CD4-positive, alpha-beta T cell treated with Interleukin-6 for 4 hours (primary cell): ENCODE measurements around the gene VPS4A.
A peak's percentile ranks its signal among the peaks of the same experiment; 100 is the strongest.
"Not testable (repeated sequence)": the region's sequence is repeated elsewhere in the genome, so short reads cannot be mapped to it uniquely, and the experiment has no call there.

Experiments used
- DNase-seq: peaks from one replicate; pipeline ENCODE4 v3.0.0-alpha.2; 2020; ENCODE audit warnings: mixed read lengths

VPS4A gene

DNA sequence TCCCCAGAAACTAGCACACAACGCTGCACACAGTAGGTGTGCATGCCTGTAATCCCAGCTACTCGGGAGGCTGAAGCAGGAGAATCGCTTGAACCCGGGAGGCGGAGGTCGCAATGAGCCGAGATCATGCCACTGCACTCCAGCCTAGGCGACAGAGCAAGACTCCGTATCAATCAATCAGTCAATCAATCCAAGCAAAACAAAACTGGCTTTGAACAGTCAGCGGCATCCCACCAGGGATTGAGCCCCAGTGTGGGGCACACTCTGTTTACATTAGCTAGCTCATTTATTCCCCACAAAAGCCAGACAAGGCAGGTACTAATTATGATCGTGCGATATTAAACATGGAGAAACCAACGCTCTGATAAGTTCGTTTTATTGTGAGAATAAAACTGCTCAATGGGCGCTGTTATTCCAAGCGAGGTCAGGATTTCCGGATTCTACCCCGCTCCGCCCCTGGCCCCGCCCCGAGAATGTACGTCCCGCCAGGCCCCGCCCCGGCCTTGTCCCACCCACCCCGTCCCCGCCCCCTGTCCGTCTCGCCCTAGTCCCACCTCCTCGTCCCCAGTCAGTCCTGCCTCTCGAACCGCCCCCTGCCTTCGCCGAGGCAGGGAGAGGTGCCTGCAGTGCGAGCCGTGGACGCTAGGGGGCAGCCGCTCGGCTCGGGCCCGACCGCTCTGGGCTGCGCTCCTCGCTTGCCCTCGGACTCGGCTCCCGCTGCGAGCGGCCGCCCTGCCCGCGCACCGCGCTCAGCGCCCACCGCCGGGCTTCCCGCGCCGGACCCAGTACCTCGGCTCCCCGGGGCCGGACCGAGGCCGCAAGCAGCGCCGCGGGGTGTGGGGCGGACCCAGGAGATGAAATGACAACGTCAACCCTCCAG, at the start of gene VPS4A:
TSS of gene VPS4A (plus strand) at position 698 of the 880 bp plus-strand sequence. CDS start at position 860, 162 bp downstream.
- DNase-seq, result peak; percentile 98

DNA sequence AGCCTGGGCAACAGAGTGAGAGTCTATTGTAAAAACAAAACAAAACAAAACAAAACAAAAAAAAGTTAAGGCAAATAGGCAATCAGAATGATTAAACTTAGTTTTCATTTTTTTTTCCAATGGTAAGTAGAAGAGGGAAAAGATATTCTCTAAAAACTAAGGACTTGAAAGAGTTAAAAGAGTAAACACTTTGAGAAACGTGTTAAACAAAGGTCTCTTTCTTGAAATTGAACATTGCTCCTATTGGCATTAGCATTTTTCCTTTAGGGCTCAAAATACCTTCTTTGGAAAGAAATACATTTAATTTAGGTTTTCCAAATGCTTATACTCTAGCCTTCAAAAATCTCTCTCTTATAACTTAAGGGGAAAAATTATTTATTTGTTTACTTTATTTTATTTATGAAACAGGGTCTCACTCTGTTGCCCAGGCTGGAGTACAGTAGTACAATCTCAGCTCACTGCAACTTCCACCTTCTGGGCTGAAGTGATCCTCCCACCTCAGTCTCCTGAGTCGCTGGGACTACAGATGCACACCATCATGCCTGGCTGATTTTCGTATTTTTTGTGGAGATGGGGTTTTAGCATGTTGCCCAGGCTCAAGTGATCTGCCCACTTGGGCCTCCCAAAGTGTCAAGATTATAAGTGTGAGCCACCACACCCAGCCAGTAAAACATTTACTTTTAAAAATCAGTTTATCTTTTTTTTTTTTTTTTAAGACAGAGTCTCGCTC, 44.7 kb upstream of the VPS4A start:
- no peak for DNase-seq

DNA sequence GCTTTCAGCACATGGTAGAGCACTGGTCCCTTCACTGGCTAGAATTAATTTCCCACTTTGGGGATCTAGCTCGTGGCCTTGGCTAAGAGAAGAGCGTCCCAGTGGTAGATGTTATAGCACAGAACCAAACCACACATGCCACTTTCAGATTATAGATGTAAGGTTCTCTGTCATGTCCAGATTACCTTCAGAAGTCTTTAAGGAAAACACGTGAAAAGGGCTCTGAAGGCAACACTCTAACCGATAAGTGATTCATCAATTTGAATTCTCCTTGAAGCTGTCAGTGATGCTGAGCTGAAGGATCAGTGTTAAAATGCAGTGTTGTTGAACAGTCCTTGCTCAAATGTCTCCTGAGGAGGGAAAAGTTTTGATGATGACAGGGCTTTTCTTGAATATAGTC, 43.5 kb upstream of the VPS4A start:
- DNase-seq, result no peak

DNA sequence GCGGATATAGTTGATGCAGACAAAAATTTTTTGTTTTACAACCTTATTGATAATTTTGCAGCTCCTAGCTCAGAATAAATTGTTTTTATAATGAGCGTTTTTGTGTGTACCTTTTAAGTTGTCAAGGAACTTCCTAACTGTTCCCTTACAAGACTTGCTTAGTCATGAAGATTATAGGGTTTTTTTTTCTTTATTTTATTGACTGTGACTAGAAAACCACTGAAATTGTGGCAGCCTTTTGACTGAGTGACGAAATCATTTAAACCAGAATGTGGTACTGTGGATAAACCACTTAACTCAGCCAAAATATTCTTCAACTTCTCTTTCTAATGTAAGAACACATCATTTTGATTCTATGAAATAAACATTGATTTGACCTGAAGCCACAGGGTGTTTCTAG, 40.8 kb upstream of the VPS4A start:
- DNase-seq, result no peak

DNA sequence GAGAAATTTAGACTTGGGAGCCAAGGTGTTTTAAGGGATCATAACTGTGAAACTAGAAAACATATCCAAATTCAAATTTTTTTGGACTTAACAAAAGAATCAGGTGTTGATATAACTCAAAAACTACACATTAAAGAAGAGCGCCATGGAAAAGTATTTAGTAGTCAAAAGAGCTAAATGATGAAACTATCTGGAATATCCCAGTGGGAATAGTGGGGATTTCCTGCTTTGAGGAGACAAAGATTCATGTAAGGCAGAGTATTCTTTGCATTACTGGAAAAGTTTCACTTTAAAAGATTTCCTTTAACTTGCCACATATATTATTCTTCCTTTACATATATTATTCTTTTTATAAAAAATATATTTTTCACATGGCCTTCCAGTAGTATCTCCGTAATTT, 40.3 kb upstream of the VPS4A start:
- DNase-seq, result no peak

DNA sequence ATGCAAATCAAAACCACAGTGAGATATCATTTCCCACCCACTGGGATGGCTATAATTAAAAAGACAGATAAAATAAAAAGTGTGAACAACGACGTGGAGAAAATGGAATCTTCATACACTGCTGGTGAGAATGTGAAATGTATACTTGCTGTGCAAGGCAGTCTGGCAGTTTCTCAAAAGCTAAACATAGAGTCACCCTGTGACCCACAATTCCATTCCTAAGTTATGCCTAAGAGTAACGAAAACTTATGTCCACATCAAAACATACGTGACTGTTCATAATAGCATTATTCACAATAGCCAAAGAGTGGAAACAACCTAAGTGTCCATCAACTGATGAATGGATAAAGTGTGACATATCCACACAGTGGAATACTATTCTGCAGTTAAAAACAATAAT, 38.1 kb upstream of the VPS4A start:
- no peak for DNase-seq

DNA sequence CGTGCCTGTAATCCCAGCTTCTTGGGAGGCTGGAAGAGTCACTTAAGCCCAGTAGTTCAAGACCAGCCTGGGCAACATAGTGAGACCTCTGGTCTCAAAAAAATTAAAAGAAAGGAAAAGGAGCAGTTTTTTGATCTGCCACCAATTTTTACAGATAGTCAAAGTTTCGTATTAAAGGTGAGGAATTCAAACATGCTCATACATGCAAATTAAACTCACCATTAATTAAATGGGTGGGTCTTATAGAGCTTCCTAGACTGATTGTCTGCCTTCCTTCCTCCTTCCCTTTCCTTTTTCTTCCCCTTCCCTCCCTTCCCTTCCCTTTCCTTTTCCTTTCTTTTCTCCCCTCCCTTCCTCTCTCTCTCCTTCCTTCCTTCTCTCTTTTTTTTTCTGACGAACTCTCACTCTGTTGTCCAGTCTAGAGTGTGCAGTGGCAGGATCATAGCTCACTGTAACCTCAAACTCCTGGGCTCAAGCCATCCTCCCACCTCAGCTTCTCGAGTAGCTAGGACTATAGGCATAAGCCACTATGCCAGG, 36.4 kb upstream of the VPS4A start:
- DNase-seq, result no peak

DNA sequence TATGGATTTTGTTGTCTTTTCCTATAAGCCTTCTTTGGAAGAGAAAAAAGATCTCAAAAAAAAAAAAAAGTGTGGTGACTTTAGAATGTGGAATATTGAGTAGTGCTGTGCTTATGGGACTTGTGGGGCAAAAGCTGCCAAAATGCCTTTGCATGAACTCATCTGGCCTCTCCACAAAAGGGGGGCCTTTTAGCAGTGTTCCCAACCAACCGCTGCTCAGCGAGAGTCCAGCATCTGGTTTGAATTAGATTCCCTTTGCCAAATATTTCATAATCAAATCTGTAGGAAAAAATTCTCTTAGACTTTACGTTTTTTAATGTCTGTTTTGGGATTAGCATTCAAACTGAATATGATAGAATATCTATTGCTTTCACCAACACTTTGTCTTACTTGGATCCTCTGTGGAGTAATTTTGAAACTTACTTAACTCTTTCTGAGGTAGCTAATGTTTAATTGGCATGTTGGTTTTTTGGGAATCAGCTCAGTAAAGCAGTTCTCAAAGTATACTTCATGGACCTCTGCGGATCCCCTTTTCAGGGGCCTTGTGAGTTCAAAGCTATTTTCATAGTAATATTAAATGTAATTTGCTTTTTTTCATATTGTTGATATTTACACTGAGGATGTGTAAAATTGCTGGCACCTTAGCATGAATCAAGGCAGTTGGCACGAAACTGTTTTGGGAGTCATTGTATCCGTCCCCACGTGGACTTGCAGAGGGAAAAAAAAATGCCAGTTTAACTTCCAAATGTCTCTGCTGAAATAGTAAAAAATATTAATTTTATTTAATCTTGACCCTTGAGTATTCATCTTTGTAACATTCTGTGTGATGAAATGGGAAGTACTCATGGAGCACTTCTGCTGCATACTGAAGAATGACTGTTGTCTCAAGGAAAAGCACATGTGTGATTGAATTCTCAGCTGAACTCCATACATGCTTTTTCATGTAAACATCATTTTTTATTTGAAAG, 34.7 kb upstream of the VPS4A start:
- no peak for DNase-seq

DNA sequence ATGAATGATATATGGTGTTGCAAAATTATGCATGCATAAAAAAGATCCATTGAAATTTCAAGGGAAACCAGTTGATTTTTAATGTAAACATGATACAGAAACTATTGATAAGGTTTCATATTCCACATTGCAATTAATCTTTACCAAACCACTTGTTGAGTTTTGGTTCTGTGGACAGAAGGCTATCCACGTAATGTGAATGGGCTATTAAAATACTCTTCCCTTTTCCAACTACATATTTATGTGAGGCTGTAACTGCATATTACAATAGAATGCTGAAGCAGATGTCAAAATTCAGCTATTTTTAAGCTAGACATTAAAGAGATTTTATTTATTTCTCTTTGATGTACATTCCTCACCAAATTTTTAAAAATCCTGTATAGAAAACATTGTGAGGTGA, 33.7 kb upstream of the VPS4A start:
- no peak for DNase-seq

DNA sequence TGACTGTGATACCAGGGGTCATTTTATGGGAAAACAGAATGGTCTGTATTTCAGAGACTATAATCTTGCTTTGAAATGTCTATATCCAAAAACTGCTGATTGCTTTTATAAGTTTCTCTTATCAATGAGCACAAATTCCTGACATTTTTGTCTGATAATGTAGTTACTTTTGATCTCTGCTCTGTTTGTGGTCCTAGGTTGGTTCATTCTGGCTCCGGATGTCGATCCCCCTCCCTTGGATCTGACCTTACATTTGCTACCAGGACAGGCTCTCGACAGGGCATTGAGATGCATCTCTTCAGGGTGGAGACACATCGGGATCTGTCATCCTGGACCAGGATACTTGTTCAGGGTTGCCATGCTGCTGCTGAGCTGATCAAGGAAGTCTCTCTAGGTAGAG, 27.3 kb upstream of the VPS4A start:
- DNase-seq, result no peak

DNA sequence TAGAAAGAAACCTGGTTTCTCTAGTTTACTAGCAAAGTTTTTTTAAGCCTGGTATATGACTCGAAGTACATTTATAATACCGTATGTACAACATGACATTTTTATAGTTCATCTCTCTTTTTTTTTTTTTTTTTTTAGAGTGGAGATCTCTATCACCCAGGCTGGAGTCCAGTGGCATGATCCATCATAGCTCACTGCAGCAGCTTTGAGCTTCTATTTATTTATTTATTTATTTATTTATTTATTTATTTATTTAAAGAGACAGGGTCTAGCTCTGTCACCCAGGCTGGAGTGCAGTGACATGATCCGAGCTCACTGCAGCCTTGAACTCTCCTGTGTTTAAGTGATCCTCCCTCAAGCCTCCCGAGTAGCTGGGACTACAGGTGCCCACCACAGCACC, 25.9 kb upstream of the VPS4A start:
- no peak for DNase-seq

DNA sequence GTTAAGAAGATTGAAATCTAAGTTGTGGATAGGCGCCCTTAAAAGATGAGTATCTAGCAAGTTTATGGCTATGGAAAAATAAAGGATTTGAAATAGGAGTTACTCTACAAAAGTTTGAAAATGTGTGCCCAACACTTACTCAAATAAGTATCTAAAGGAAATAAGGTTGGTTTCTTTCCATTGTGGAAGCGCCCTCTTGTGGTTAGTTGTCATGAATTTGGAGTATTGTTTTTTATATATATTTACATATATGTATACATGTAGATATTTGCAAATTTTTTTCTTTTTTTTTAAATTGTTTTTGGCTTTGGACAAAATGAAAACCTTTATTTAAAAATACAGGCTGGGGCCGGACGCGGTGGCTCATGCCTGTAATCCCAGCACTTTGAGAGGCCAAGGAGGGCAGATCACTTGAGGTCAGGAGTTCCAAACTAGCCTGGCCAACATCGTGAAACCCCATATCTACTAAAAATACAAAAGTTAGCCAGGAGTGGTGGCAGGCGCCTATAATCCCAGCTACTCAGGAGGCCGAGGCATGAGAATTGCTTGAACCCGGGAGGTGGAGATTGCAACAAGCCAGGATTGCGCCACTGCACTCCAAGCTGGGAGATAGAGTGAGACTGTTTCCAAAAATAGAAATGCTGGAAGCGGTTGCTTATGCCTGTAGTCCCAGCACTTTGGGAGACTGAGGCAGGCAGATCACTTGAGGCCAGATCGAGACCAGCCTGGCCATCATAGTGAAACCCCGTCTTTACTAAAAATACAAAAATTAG, 24.0 kb upstream of the VPS4A start:
- DNase-seq, result peak; percentile 53

DNA sequence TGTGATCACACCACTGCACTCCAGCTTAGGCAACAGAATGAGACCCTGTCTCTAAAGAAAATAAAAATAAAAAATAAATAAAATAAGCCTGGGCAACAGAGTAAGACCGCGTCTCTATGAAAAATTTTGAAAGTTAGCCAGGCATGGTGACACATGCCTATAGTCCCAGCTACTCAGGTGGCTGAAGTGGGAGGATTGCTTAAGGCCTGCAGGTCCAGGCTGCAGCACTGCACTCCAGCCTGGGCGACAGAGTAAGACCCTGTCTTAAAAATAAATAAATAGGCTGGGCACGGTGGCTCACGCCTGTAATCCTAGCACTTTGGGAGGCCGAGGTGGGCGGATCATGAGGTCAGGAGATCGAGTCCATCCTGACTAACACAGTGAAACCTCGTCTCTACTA, 19.5 kb upstream of the VPS4A start:
- not testable (repeated sequence) for DNase-seq

DNA sequence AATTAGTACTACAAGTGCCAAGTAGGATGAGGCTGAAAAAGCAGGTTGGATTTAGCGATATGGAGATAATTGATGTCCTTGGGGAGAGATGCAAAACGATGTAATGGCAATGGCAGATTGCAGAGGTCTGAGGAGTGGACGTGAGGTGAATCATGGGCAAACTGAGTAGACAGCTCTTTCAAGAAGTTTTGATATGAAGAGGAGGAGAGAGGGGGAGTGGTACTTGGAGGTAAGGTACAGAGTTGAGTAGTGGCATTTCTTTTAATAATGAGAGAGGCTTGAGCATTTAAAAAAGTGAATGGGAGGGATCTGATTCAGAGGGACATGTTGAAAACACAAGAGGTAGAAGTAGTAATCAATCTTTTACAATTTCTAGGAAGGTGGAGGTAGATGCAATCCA, 17.7 kb upstream of the VPS4A start:
- DNase-seq, result no peak

DNA sequence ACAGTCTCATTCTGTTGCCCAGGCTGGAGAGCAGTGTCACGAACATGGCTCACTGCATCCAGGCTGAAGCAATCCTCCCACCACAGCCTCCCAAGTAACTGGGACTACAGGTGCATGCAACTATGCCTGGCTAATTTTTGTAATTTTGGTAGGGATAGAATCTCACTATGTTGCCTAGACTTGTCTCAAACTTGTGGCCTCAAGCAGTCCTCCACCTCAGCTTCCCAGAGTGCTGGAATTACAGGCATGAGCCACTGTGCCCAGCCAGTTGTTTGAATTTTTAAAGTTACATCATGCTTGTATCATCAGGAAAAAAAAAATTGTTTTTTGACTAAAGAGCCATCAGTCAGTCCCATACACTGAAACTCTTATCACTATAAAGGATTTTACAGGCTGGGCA, 17.1 kb upstream of the VPS4A start:
- DNase-seq, result no peak

DNA sequence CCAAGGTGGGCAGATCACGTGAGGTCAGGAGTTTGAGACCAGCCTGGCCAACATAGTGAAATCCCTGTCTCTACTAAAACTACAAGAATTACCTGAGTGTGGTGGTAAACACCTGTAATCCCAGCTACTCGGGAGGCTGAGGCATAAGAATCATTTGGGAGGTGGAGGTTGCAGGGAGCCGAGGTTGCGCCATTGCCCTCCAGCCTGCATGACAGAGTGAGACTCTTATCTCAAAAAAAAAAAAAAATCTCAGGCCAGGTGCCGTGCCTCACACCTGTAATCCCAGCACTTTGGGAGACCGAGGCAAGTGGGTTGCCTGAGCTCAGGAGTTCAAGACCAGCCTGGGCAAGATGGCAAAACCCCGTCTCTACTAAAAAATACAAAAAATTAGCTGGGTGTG, 14.4 kb upstream of the VPS4A start:
- DNase-seq, result not testable (repeated sequence)

DNA sequence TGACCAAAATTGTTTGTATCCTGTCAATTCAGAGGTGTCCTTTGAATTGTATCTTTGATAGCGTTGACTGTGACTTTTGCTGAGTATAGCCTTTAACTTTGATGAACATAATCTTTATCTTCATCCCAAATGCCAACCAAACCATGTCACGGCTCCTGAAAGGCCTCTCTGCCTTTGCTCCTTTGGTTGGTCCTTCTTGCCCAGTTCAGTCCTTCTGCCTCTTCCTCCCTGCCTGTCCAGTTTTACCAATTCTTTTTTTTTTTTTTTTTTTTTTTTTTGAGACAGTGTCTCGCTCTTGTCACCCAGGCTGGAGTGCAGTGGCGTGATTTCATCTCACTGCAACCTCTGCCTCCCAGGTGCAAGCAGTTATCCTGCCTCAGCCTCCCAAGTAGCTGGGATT, 12.9 kb upstream of the VPS4A start:
- no peak for DNase-seq

DNA sequence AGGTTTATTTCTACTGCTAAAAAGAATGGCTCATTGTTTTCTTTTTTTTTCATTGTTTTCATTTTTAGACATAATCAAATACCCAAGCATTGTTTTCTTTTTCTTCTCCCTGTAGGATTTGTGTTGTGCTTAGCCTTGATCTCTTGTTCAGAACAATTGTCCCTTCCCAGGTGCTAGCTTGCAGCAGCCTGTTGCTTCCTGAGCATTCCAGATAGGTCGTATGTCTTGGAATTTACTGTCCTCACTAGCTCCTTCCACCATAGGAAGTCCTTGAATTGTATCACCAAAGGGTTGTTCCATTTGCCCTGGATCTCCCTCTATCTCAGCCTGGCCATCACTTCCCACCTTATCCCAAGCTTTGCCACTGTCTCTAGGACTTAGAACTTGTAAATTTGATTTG, 10.0 kb upstream of the VPS4A start:
- no peak for DNase-seq

DNA sequence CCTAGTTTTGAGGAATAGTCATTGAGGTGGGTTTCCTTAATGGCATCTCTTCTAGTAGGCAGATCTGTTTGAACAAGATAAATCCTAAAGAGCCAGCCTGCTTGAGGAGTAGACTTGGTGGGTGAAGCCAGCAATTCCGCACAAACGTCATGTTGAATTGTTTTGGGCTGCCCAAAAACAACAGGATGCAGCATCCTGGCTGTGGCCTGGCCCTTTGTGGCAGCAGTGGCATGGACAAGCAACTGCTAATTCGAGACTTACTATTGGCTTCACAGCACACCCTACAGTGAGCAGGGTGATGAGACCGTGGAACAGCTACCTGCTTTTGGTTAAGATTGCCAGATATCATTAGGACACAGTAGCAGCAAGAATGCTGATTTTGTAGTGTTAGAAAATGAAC, 9.3 kb upstream of the VPS4A start:
- DNase-seq, result no peak

DNA sequence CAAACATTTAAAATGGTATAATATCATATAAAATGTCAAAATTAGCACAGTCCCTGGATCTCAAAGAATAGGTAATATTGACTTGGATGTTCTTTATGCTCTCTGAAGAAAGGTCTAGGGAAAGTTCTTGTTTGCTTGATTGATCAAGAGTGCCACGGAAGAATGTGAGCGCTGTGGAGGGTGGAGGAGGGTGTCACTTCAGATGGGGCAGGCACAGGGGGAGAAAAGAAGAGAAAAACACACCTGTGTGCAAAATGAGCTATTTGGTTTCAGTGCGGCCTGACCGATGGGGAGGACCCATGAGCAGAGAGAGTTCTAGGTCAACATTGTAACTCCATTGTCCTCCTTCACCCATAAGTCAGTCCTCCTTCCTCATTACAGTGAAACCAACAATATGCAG, 8.8 kb upstream of the VPS4A start:
- DNase-seq, result no peak

DNA sequence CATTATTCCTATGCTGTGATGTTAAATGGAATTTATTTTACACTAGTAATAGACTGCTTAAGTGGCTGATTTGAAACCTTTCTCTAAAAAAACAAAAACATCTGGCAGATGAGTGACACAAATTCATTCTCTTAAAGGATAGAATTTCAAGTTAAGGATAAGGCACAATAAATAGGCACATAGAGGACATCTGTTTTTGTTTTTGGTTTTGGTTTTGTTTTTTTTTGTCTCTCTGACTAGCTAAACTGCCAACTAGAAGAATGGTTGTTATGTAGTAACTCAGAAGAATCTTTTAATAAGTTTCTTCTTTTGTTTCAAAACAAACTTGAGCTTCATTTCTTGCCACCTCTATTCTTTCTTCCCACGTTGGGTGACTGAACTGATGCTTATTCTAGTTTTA, 5.1 kb upstream of the VPS4A start:
- DNase-seq, result no peak

DNA sequence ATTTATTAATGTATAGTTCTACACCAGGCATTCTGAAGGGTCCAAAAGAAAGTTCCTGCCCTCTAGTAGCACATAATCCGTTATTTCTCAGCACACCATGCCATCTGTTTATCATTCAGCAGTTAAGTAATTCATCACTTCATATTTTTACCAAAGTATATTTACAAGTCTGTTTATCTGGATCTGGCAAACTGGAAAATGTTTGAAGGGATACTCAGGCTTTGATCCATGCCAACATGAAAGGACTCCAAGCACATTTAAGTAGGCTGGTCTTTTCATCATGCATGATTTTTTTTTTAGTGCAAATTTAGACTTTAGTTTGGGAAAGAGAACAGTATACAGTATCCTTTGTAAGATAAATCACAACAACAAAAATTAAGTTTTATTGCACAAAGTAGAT, 4.1 kb upstream of the VPS4A start:
- DNase-seq, result no peak
